Measurements from ENCODE around the gene TTLL3.

DNA sequence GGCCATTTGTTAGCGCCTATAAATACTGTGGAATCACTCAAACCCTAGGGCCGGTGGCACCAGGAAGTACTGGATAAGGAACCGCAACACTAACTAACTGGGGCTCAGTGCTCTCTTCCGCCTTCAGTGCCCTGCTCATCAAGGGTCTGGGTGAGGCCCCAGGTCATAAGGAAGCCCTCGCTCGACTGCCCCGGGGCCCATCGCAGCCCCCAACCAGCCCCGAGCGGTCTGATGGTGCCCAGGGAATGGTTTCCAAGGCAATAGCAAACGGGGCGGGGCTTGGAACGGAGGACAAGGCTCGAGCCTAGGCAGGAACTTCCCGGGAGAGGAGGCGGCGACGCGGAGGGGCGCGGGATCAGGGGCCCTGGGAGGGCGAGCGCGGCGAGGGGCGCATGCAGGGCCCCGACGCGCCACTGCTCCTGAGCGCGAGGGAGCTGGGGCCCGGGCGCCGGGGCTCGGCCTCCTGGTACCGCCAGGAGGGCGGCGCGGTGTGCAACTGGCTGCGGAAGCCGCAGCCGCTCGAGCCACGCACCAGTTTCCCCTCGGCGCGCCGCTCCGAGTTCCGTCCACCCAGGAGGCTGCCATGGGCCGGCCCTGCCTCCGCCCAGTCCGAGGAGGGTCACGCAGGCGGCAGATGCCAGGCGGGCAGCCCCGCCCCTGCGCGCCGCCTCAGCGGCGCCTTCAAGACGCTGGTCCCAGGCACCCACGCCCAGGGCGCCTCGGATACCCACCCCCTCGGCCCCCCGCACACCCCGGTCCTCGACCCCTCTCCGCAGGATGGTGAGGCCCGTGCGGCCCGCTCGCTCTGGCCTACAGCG is at the start of gene TTLL3:
- TF ChIP-seq SIN3A (IDR thresholded peaks at IDR 0.05; ENCODE audit: borderline replicate concordance, insufficient read depth, low read length) (no peak), FOXP2 (optimal IDR thresholded peaks at IDR 0.05; ENCODE audit: borderline replicate concordance, extremely low read depth, extremely low read length, insufficient read depth) (no peak)
